Measurements from ENCODE around the gene TFCP2.

TFCP2 gene

GRCh38 chr12:51199366-51199945, 26.5 kb upstream of the TFCP2 start:
- H2AFZ ChIP-seq (ENCODE audit: low read length), result no peak overlapping the region

GRCh38 chr12:51198568-51199365, 25.8 kb upstream of the TFCP2 start:
- Histone ChIP-seq H3K4me2 (ENCODE audit: low read depth, low read length) (no peak overlapping the region), H3K9me2 (replicated peaks; ENCODE audit: insufficient read depth, low read length) (no peaks in the 10 kb centered on the region), H3K36me3 (replicated peaks; ENCODE audit: insufficient read depth, low read length) (no peaks in the 10 kb centered on the region), H3K27me3 (replicated peaks; ENCODE audit: insufficient read depth, low read length) (no peaks in the 10 kb centered on the region), H3K4me1 (ENCODE audit: low read length) (no peaks in the 10 kb centered on the region), H3K9me3 (replicated peaks; ENCODE audit: insufficient read depth, low read length) (no peaks in the 10 kb centered on the region), H3K9ac (ENCODE audit: low read length) (no peak overlapping the region), H3K27ac (ENCODE audit: low read length) (no peak overlapping the region), H4K20me1 (ENCODE audit: insufficient read depth, low read length) (no peaks in the 10 kb centered on the region), H3F3A (ENCODE audit: insufficient read depth, low read length) (no peaks in the 10 kb centered on the region), H3K79me2 (ENCODE audit: low read length) (no peaks in the 10 kb centered on the region), H3K4me3 (ENCODE audit: low read length) (no peak overlapping the region), H2AFZ (ENCODE audit: low read length) (no peak overlapping the region)
- TF ChIP-seq EZH2 (optimal IDR thresholded peaks at IDR 0.05; ENCODE audit: low read depth, low read length), result no peak
- no peak for TF ChIP-seq CTCF (IDR thresholded peaks at IDR 0.05; ENCODE audit: low read length)
- TF ChIP-seq EZH2phosphoT487 (IDR thresholded peaks at IDR 0.05; ENCODE audit: low read length), result no peak
- no peak for DNase-seq

More at GRCh38 chr12:51199366-51199945, 26.5 kb upstream of the TFCP2 start:
- Histone ChIP-seq H3K4me1 (ENCODE audit: low read length) (no peaks in the 10 kb centered on the region), H3K9me3 (replicated peaks; ENCODE audit: insufficient read depth, low read length) (no peaks in the 10 kb centered on the region), H3F3A (ENCODE audit: insufficient read depth, low read length) (no peaks in the 10 kb centered on the region), H3K4me2 (ENCODE audit: low read depth, low read length) (no peak overlapping the region), H3K4me3 (ENCODE audit: low read length) (no peak overlapping the region), H3K36me3 (replicated peaks; ENCODE audit: insufficient read depth, low read length) (no peaks in the 10 kb centered on the region), H3K79me2 (ENCODE audit: low read length) (no peaks in the 10 kb centered on the region), H3K27ac (ENCODE audit: low read length) (no peak overlapping the region), H4K20me1 (ENCODE audit: insufficient read depth, low read length) (no peaks in the 10 kb centered on the region), H3K9ac (ENCODE audit: low read length) (no peak overlapping the region), H3K27me3 (replicated peaks; ENCODE audit: insufficient read depth, low read length) (no peaks in the 10 kb centered on the region), H3K9me2 (replicated peaks; ENCODE audit: insufficient read depth, low read length) (no peaks in the 10 kb centered on the region)
- TF ChIP-seq CTCF (IDR thresholded peaks at IDR 0.05; ENCODE audit: low read length) (no peak), EZH2 (optimal IDR thresholded peaks at IDR 0.05; ENCODE audit: low read depth, low read length) (no peak), EZH2phosphoT487 (IDR thresholded peaks at IDR 0.05; ENCODE audit: low read length) (no peak)
- DNase-seq, result no peak

GRCh38 chr12:51197736-51198567, 25.0 kb upstream of the TFCP2 start:
- no peak overlapping the region for H3K4me2 ChIP-seq (ENCODE audit: low read depth, low read length)

More at GRCh38 chr12:51197736-51198567, 25.0 kb upstream of the TFCP2 start:
- Histone ChIP-seq H2AFZ (ENCODE audit: low read length) (no peak overlapping the region), H3K36me3 (replicated peaks; ENCODE audit: insufficient read depth, low read length) (no peaks in the 10 kb centered on the region), H3K27me3 (replicated peaks; ENCODE audit: insufficient read depth, low read length) (no peaks in the 10 kb centered on the region), H3K9me3 (replicated peaks; ENCODE audit: insufficient read depth, low read length) (no peaks in the 10 kb centered on the region), H3K79me2 (ENCODE audit: low read length) (no peaks in the 10 kb centered on the region), H4K20me1 (ENCODE audit: insufficient read depth, low read length) (no peaks in the 10 kb centered on the region), H3K9me2 (replicated peaks; ENCODE audit: insufficient read depth, low read length) (no peaks in the 10 kb centered on the region), H3K4me1 (ENCODE audit: low read length) (no peaks in the 10 kb centered on the region), H3K4me3 (ENCODE audit: low read length) (no peak overlapping the region), H3K27ac (ENCODE audit: low read length) (no peak overlapping the region), H3F3A (ENCODE audit: insufficient read depth, low read length) (no peaks in the 10 kb centered on the region), H3K9ac (ENCODE audit: low read length) (no peak overlapping the region)
- TF ChIP-seq CTCF (IDR thresholded peaks at IDR 0.05; ENCODE audit: low read length), result no peak
- TF ChIP-seq EZH2phosphoT487 (IDR thresholded peaks at IDR 0.05; ENCODE audit: low read length), result no peak
- no peak for DNase-seq

Measured in MM.1S (cell line).